Mammary epithelial cell (primary cell): ENCODE measurements around the gene RCC1.

Experiments
- CTCF ChIP-seq, 2 donors: IDR thresholded peaks in 1 of 2; conservative IDR thresholded peaks in 1 of 2; 2 replicates each; pipeline ENCODE4 v1.5.1; 2011 to 2012; ENCODE audit warnings: inconsistent platforms in 2 of 2, low read length in 2 of 2, mild to moderate bottlenecking in 2 of 2, control low read depth in 1 of 2, low read depth in 1 of 2; ENCODE audit not compliant: insufficient read depth in 1 of 2; ENCODE audit errors: extremely low read depth in 1 of 2
- EZH2 ChIP-seq: IDR thresholded peaks from 2 replicates; pipeline ENCODE4 v1.6.1; 2012; ENCODE audit warnings: low read length, inconsistent platforms, borderline replicate concordance

- no peak for TF ChIP-seq CTCF (conservative IDR thresholded peaks at IDR 0.05 in 1 of 2, IDR thresholded peaks at IDR 0.05 in 1 of 2; ENCODE audit: extremely low read depth in 1 of 2, insufficient read depth in 1 of 2, low read depth in 1 of 2, low read length in 2 of 2)
- no peak for TF ChIP-seq EZH2
Measured at GRCh38 chr1:28470146-28470545, 35.7 kb upstream of the RCC1 start.
